Suprapubic skin (tissue), 4 donors: ENCODE data around the gene KRTAP19-3. TPM values are rescaled to one million over a fixed set of nuclear protein-coding genes. Genes with fewer than 3 reads are reported as not detected.

Experiments used
- DNase-seq, 2 donors: peaks; one replicate each; pipeline ENCODE4 v3.0.0-alpha.2; 2019; ENCODE audit warnings: low spot score in 2 of 2
- H3K27ac ChIP-seq: fragments of 200-600 bp; sonication (generic); one replicate; pipeline ENCODE4 v1.5.1; 2019
- H3K27me3 ChIP-seq: fragments of 200-600 bp; sonication (generic); one replicate; pipeline ENCODE4 v1.5.1; 2019
- H3K36me3 ChIP-seq: fragments of 200-600 bp; sonication (generic); one replicate; pipeline ENCODE4 v1.5.1; 2019
- H3K4me1 ChIP-seq: fragments of 200-600 bp; sonication (generic); one replicate; pipeline ENCODE4 v1.5.1; 2019
- H3K4me3 ChIP-seq: fragments of 200-600 bp; sonication (generic); one replicate; pipeline ENCODE4 v1.5.1; 2019; ENCODE audit warnings: mild to moderate bottlenecking
- H3K9me3 ChIP-seq: fragments of 200-600 bp; sonication (generic); one replicate; pipeline ENCODE4 v1.5.1; 2019
- EP300 ChIP-seq: sonication (generic); formaldehyde crosslinking; IDR thresholded peaks from one replicate; pipeline ENCODE4 v1.6.1; 2017; ENCODE audit warnings: antibody characterized with exemption
- POLR2A ChIP-seq, 2 donors: fragments of 450-650 bp; IDR thresholded peaks; one replicate each; pipeline ENCODE4 v1.6.1; 2017; ENCODE audit warnings: antibody characterized with exemption in 2 of 2, mild to moderate bottlenecking in 2 of 2, moderate library complexity in 2 of 2
- POLR2AphosphoS5 ChIP-seq, 3 donors: sonication (generic); formaldehyde crosslinking; IDR thresholded peaks; one replicate each; pipeline ENCODE4 v1.6.1; 2017; ENCODE audit warnings: antibody characterized with exemption in 3 of 3
- WGBS: methylation state at CpG from one replicate; pipeline ENCODE4 v1.1.5; 2018; 5-methylcytosine and 5-hydroxymethylcytosine counted together
- total RNA-seq, 4 donors: library from RNA; depleted of rRNA; stranded (reverse); fragments of >200 nt; gene quantifications; one replicate each; pipeline ENCODE4 v1.1.0, GENCODE V29; 2016
- TF ChIP-seq, protein P1 (sequence below), 2 donors: fragments of 200-600 bp in 1 of 2; fragments of 450-650 bp in 1 of 2; sonication (generic) in 1 of 2; IDR thresholded peaks; one replicate each; pipeline ENCODE4 v1.5.1; 2016 to 2019; ENCODE audit warnings: antibody characterized with exemption in 2 of 2, mild to moderate bottlenecking in 1 of 2, moderate library complexity in 1 of 2

The KRTAP19-3 gene
- total RNA-seq, 4 donors from 2014 or later: 41.5 TPM; not detected in 3

DNA sequence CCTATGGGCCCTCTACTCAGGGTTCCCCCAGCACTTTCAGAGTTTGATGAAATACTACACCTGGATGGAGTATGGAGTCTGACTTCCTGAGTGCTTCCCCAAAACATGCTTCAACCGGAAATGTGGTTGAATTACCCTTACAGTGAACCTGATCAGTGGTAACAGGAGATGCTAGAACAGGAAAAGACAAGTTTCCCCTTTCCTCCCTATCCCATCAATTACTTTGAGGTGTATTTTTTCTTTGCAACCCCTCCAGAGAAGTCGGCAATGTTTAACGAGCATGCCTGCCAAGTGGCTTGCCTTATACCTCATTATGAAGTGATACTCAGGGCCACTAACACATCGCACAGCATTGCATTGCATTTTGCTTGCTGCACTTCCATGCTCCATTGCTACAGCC is 44.8 kb downstream of the KRTAP19-3 start:
- no peak for DNase-seq
- H3K27ac ChIP-seq: no peak overlapping the region
- no peaks in the 10 kb centered on the region for H3K36me3 ChIP-seq
- H3K4me1 ChIP-seq: no peaks in the 10 kb centered on the region
- no peaks in the 10 kb centered on the region for H3K27me3 ChIP-seq
- WGBS: 51% methylated on average over 4 of the region's 4 CpGs
- no peaks in the 10 kb centered on the region for H3K9me3 ChIP-seq
- TF ChIP-seq, protein P1, sequence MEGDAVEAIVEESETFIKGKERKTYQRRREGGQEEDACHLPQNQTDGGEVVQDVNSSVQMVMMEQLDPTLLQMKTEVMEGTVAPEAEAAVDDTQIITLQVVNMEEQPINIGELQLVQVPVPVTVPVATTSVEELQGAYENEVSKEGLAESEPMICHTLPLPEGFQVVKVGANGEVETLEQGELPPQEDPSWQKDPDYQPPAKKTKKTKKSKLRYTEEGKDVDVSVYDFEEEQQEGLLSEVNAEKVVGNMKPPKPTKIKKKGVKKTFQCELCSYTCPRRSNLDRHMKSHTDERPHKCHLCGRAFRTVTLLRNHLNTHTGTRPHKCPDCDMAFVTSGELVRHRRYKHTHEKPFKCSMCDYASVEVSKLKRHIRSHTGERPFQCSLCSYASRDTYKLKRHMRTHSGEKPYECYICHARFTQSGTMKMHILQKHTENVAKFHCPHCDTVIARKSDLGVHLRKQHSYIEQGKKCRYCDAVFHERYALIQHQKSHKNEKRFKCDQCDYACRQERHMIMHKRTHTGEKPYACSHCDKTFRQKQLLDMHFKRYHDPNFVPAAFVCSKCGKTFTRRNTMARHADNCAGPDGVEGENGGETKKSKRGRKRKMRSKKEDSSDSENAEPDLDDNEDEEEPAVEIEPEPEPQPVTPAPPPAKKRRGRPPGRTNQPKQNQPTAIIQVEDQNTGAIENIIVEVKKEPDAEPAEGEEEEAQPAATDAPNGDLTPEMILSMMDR (IDR thresholded peaks at IDR 0.05): no peak
- TF ChIP-seq POLR2A (IDR thresholded peaks at IDR 0.05) (no peak), POLR2AphosphoS5 (IDR thresholded peaks at IDR 0.05) (no peak), EP300 (no peak)
- no peak overlapping the region for H3K4me3 ChIP-seq

- Histone ChIP-seq H3K27me3 (no peaks in the 10 kb centered on the region), H3K36me3 (no peaks in the 10 kb centered on the region), H3K4me1 (no peaks in the 10 kb centered on the region), H3K4me3 (no peak overlapping the region), H3K9me3 (no peaks in the 10 kb centered on the region), H3K27ac (no peak overlapping the region)
- no peak for TF ChIP-seq EP300
- TF ChIP-seq POLR2AphosphoS5 (IDR thresholded peaks at IDR 0.05): no peak
- TF ChIP-seq POLR2A (IDR thresholded peaks at IDR 0.05): no peak
- TF ChIP-seq, protein P1 (IDR thresholded peaks at IDR 0.05): no peak
- 82% methylated on average over 1 of the region's 1 CpG for WGBS
- no peak for DNase-seq
These were observed 47.6 kb downstream of the KRTAP19-3 start for GRCh38 chr21:30444204-30444603.

DNA sequence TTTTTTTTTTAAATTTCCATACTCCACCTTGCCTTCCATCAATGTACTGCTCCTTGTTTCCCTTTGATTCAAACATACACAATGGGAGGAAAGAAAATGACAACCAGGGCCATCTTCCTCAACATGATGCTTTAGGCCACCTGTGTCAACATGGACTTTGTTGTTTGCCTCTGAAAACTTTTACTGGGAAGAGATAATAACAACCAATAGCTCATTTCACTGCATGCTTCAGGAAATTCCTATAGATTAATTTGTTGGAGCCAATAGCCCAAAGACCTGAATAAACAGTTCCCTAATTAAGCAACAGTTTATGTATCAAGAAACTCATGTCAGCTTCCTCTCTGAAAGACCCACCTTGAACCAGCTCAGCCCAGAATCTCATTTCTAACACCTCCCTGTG is 48.6 kb downstream of the KRTAP19-3 start:
- Histone ChIP-seq H3K27ac (no peak overlapping the region), H3K4me1 (no peaks in the 10 kb centered on the region), H3K9me3 (no peaks in the 10 kb centered on the region), H3K36me3 (no peaks in the 10 kb centered on the region), H3K27me3 (no peaks in the 10 kb centered on the region), H3K4me3 (no peak overlapping the region)
- no peak for DNase-seq
- no peak for TF ChIP-seq EP300
- no peak for TF ChIP-seq POLR2A (IDR thresholded peaks at IDR 0.05)
- no peak for TF ChIP-seq POLR2AphosphoS5 (IDR thresholded peaks at IDR 0.05)
- TF ChIP-seq, protein P1 (IDR thresholded peaks at IDR 0.05): no peak

Other genes starting within 250 kb of the KRTAP19-3 start
- gene KRTAP24-1, start 209.1 kb downstream of the KRTAP19-3 start, total RNA-seq: 1 to 10 TPM in 2 of 4 donors, under 1 TPM in 1, not detected in 1; 0.47 to 9.7 (median 4.5) TPM
- not detected for gene KRTAP25-1, start 202.5 kb downstream of the KRTAP19-3 start, total RNA-seq
- gene KRTAP26-1, start 171.7 kb downstream of the KRTAP19-3 start, total RNA-seq: 10 to 100 TPM in 1 of 4 donors, 1 to 10 TPM in 2, not detected in 1; 3.4 to 15.0 (median 3.9) TPM
- not detected for gene KRTAP27-1, start 154.3 kb downstream of the KRTAP19-3 start, total RNA-seq
- gene KRTAP23-1, start 143.4 kb downstream of the KRTAP19-3 start, total RNA-seq: not detected
- gene KRTAP13-2, start 119.7 kb downstream of the KRTAP19-3 start, total RNA-seq: 10 to 100 TPM in 1 of 4 donors, not detected in 3; 10.7 TPM
- 1 to 10 TPM in 1 of 4 donors, not detected in 3; 9.5 TPM for gene KRTAP13-1, start 96.0 kb downstream of the KRTAP19-3 start, total RNA-seq
- gene KRTAP13-3, start 66.1 kb downstream of the KRTAP19-3 start, total RNA-seq: not detected
- gene KRTAP13-4, start 61.8 kb downstream of the KRTAP19-3 start, total RNA-seq: not detected
- not detected for gene KRTAP15-1, start 51.7 kb downstream of the KRTAP19-3 start, total RNA-seq
- 10 to 100 TPM in 1 of 4 donors, 1 to 10 TPM in 2, not detected in 1; 6.8 to 29.7 (median 8.7) TPM for gene KRTAP19-1, start 11.6 kb downstream of the KRTAP19-3 start, total RNA-seq
- gene KRTAP19-2, start 4.6 kb downstream of the KRTAP19-3 start, total RNA-seq: not detected
- gene KRTAP19-4, start 5.2 kb upstream of the KRTAP19-3 start, total RNA-seq: not detected
- 100 to 1,000 TPM in 1 of 4 donors, 10 to 100 TPM in 1, not detected in 2; 20.8 to 130 TPM for gene KRTAP19-5, start 10.1 kb upstream of the KRTAP19-3 start, total RNA-seq
- gene KRTAP19-6, start 49.9 kb upstream of the KRTAP19-3 start, total RNA-seq: not detected
- gene KRTAP19-7, start 69.3 kb upstream of the KRTAP19-3 start, total RNA-seq: 1 to 10 TPM in 1 of 4 donors, not detected in 3; 7.2 TPM
- not detected for gene KRTAP22-2, start 98.4 kb upstream of the KRTAP19-3 start, total RNA-seq
- gene KRTAP6-3, start 100.4 kb upstream of the KRTAP19-3 start, total RNA-seq: not detected
- gene KRTAP6-2, start 106.9 kb upstream of the KRTAP19-3 start, total RNA-seq: not detected
- not detected for gene KRTAP22-1, start 109.1 kb upstream of the KRTAP19-3 start, total RNA-seq
- 10 to 100 TPM in 1 of 4 donors, not detected in 3; 16.0 TPM for gene KRTAP6-1, start 121.9 kb upstream of the KRTAP19-3 start, total RNA-seq
- not detected for gene KRTAP20-1, start 124.4 kb upstream of the KRTAP19-3 start, total RNA-seq
- gene KRTAP20-4, start 128.6 kb upstream of the KRTAP19-3 start, total RNA-seq: not detected
- gene KRTAP20-2, start 143.2 kb upstream of the KRTAP19-3 start, total RNA-seq: 1 to 10 TPM in 2 of 4 donors, not detected in 2; 5.9 to 8.6 TPM
- gene KRTAP20-3, start 150.9 kb upstream of the KRTAP19-3 start, total RNA-seq: not detected
- gene KRTAP21-3, start 226.8 kb upstream of the KRTAP19-3 start, total RNA-seq: not detected